ENCODE measurements around the gene CTNNA3. TPM values are rescaled to one million over a fixed set of nuclear protein-coding genes. Genes with fewer than 3 reads are reported as not detected.

The CTNNA3 gene
- total and polyA plus RNA-seq, 4 donors = 0.16 to 2.4 (median 1.4) TPM

DNA sequence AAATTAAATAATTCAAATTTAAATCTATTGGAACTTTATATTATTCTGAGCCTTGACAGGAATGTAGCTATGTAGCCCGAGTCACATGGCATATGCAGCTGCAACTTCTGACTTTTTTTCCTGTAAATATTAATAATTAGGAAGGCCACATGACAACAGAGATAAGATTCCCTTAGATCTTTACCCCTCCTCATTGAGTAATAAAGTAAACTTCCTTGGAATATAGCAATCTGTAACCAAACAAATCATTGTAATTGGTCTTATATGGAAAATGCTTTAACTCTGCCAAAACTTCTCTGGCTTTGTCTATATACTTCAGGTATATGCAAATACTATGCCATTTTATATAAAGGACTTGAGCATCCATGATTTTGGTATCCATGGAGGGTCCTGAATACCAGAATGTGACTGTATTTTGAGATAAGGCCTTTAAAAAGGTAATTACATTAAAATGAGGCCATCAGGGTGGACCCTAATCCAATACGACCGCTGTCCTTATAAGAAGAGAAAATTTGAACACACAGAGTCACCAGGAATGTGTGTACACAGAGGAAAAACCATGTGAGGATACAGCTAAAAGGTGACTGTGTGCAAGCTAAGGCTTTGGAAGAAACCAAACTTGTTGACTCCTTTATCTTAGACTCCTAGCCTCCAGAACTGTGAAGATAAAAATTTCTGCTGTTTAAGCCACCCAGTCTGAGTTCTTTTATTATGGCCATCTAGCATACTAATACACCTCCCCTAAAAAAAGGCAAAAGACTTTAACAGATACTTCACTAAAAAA lies 222.0 kb downstream of the CTNNA3 start:
- H3K36me3 ChIP-seq (ENCODE audit: control insufficient read depth in 4 of 4, insufficient read depth in 3 of 4, low read depth in 1 of 4, low read length in 3 of 4) = no peaks in the 10 kb centered on the region
- H3K27me3 ChIP-seq (ENCODE audit: control insufficient read depth in 4 of 4, insufficient read depth in 4 of 4, low read length in 3 of 4) = peaks cover 0 to 2% (median 0%) of the 10 kb centered on the region in 4 donors
- DNase-seq (ENCODE audit: low spot score) = no peak
- no peak overlapping the region for H3K4me3 ChIP-seq (ENCODE audit: low read depth in 1 of 3, low read length in 3 of 3)
- TF ChIP-seq RXRA (IDR thresholded peaks at IDR 0.05) = no peak
- TF ChIP-seq JUND (IDR thresholded peaks at IDR 0.05) = no peak
- TF ChIP-seq ATF3 (IDR thresholded peaks at IDR 0.05) = no peak
- no peak for TF ChIP-seq FOXA2 (IDR thresholded peaks at IDR 0.05)
- TF ChIP-seq EGR1 (IDR thresholded peaks at IDR 0.05; ENCODE audit: low read depth in 2 of 2) = no peak
- no peak for TF ChIP-seq GABPA (IDR thresholded peaks at IDR 0.05 in 1 of 2, conservative IDR thresholded peaks at IDR 0.05 in 1 of 2)
- no peak for TF ChIP-seq YY1 (IDR thresholded peaks at IDR 0.05)
- TF ChIP-seq, protein P1, sequence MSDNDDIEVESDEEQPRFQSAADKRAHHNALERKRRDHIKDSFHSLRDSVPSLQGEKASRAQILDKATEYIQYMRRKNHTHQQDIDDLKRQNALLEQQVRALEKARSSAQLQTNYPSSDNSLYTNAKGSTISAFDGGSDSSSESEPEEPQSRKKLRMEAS (IDR thresholded peaks at IDR 0.05) = no peak
- TF ChIP-seq HNF4A (conservative IDR thresholded peaks at IDR 0.05) = no peak
- no peak for TF ChIP-seq ZBTB33 (IDR thresholded peaks at IDR 0.05)
- TF ChIP-seq NR2F2 (IDR thresholded peaks at IDR 0.05) = no peak
- TF ChIP-seq RAD21 (IDR thresholded peaks at IDR 0.05) = no peak
- no peak for TF ChIP-seq HNF4G (IDR thresholded peaks at IDR 0.05)
- TF ChIP-seq, protein P2, sequence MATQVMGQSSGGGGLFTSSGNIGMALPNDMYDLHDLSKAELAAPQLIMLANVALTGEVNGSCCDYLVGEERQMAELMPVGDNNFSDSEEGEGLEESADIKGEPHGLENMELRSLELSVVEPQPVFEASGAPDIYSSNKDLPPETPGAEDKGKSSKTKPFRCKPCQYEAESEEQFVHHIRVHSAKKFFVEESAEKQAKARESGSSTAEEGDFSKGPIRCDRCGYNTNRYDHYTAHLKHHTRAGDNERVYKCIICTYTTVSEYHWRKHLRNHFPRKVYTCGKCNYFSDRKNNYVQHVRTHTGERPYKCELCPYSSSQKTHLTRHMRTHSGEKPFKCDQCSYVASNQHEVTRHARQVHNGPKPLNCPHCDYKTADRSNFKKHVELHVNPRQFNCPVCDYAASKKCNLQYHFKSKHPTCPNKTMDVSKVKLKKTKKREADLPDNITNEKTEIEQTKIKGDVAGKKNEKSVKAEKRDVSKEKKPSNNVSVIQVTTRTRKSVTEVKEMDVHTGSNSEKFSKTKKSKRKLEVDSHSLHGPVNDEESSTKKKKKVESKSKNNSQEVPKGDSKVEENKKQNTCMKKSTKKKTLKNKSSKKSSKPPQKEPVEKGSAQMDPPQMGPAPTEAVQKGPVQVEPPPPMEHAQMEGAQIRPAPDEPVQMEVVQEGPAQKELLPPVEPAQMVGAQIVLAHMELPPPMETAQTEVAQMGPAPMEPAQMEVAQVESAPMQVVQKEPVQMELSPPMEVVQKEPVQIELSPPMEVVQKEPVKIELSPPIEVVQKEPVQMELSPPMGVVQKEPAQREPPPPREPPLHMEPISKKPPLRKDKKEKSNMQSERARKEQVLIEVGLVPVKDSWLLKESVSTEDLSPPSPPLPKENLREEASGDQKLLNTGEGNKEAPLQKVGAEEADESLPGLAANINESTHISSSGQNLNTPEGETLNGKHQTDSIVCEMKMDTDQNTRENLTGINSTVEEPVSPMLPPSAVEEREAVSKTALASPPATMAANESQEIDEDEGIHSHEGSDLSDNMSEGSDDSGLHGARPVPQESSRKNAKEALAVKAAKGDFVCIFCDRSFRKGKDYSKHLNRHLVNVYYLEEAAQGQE (IDR thresholded peaks at IDR 0.05) = no peak
- no peak for TF ChIP-seq FOXA1 (IDR thresholded peaks at IDR 0.05)
- no peak for TF ChIP-seq SP1 (IDR thresholded peaks at IDR 0.05)
- no peak for TF ChIP-seq CTCF (IDR thresholded peaks at IDR 0.05; ENCODE audit: low read depth, low read length, missing input control)
- no peak for TF ChIP-seq TAF1 (conservative IDR thresholded peaks at IDR 0.05)
- H3K27ac ChIP-seq (ENCODE audit: low read depth in 1 of 2, low read length in 2 of 2) = no peak overlapping the region
- no peaks in the 10 kb centered on the region for H3K4me1 ChIP-seq (ENCODE audit: control insufficient read depth in 4 of 4, insufficient read depth in 4 of 4, low read length in 3 of 4)
- H3K9me3 ChIP-seq (ENCODE audit: control insufficient read depth in 4 of 4, low read length in 3 of 4) = peaks cover 0 to 4% (median 2%) of the 10 kb centered on the region in 4 donors
- 80% methylated on average over 3 of the region's 3 CpGs for WGBS
- H3K9ac ChIP-seq (ENCODE audit: low read depth in 1 of 2, low read length in 2 of 2) = no peak overlapping the region
